ENCODE measurements around the gene SLC7A7. TPM values are rescaled to one million over a fixed set of nuclear protein-coding genes. Genes with fewer than 3 reads are reported as not detected.
A peak's percentile ranks its signal among the peaks of the same experiment; 100 is the strongest.

SLC7A7 gene
- total and polyA plus RNA-seq, 2 experiments from 2014 or later: 3.6 to 4.1 TPM

DNA sequence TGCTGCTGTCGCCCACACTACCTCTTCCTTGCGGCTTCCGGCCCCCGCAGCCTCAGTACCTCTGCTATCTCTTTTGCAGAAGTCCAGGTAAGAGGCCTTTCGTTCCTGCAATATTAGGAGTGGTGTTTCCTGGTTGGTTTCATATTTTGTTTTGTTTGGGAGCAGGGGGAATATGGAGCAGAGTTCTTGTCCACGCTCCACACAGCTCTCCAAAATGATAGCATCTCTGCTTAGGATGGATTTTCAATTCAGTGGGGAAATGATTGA is 48.0 kb downstream of the SLC7A7 start (continued):
- TF ChIP-seq CREB1 (CRISPR knock-in tag; IDR thresholded peaks at IDR 0.05; ENCODE audit: low read depth): no peak

- H3K4me3 Mint-ChIP-seq: peak within 1 kb of the TSS; percentile 88
- no peaks in the 10 kb centered on the region for H4K20me1 ChIP-seq (replicated peaks; ENCODE audit: insufficient read depth)
- H3K36me3 ChIP-seq (ENCODE audit: insufficient read depth): peaks cover 31% of the 10 kb centered on the region
- H3K27me3 Mint-ChIP-seq (ENCODE audit: insufficient read depth, low read depth, poor library complexity): peaks cover 15% of the 10 kb centered on the region
- no peaks in the 10 kb centered on the region for H3K9me2 ChIP-seq (ENCODE audit: insufficient read depth)
- peak within 1 kb of the TSS; percentile 91 for H3K27ac ChIP-seq (ENCODE audit: low read depth)
- TF ChIP-seq, protein P1, sequence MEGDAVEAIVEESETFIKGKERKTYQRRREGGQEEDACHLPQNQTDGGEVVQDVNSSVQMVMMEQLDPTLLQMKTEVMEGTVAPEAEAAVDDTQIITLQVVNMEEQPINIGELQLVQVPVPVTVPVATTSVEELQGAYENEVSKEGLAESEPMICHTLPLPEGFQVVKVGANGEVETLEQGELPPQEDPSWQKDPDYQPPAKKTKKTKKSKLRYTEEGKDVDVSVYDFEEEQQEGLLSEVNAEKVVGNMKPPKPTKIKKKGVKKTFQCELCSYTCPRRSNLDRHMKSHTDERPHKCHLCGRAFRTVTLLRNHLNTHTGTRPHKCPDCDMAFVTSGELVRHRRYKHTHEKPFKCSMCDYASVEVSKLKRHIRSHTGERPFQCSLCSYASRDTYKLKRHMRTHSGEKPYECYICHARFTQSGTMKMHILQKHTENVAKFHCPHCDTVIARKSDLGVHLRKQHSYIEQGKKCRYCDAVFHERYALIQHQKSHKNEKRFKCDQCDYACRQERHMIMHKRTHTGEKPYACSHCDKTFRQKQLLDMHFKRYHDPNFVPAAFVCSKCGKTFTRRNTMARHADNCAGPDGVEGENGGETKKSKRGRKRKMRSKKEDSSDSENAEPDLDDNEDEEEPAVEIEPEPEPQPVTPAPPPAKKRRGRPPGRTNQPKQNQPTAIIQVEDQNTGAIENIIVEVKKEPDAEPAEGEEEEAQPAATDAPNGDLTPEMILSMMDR (conservative IDR thresholded peaks at IDR 0.05; ENCODE audit: low read depth in 2 of 2): no peak
- TF ChIP-seq ETS1 (IDR thresholded peaks at IDR 0.05): peak; percentile 77
- peak; percentile 64; the same call in 1 of the 2 replicates for TF ChIP-seq POLR2AphosphoS5 (IDR thresholded peaks at IDR 0.05; ENCODE audit: low read depth)
- H3K27me3 ChIP-seq (ENCODE audit: insufficient read depth): no peaks in the 10 kb centered on the region
- no peaks in the 10 kb centered on the region for H3F3A ChIP-seq (replicated peaks; ENCODE audit: low read depth)
- peak within 1 kb of the TSS; percentile 97 for H3K27ac Mint-ChIP-seq
- peak within 1 kb of the TSS; percentile 79 for H3K4me2 ChIP-seq
- peak within 1 kb of the TSS; percentile 69 for H3K4me3 ChIP-seq
- peaks cover 11% of the 10 kb centered on the region for H3K4me1 ChIP-seq (ENCODE audit: insufficient read depth)
- H3K4me1 Mint-ChIP-seq: peaks cover 16% of the 10 kb centered on the region
- ATAC-seq (peak; percentile 91), DNase-seq (ENCODE audit: low spot score) (peak; percentile 98)
- H3K79me2 ChIP-seq (replicated peaks; ENCODE audit: insufficient read depth): peaks cover 25% of the 10 kb centered on the region
- peaks cover 40% of the 10 kb centered on the region for H3K36me3 Mint-ChIP-seq (ENCODE audit: low read depth)
- peak within 1 kb of the TSS; percentile 33 for H2AFZ ChIP-seq
- H3K9me3 Mint-ChIP-seq: no peaks in the 10 kb centered on the region
Measured at GRCh38 chr14:22766457-22767322, 48.5 kb downstream of the SLC7A7 start, which contains the start of gene OXA1L. OXA1L (plus strand) TSS chr14:22766688; CDS start chr14:22766702, 14 bp downstream.

DNA sequence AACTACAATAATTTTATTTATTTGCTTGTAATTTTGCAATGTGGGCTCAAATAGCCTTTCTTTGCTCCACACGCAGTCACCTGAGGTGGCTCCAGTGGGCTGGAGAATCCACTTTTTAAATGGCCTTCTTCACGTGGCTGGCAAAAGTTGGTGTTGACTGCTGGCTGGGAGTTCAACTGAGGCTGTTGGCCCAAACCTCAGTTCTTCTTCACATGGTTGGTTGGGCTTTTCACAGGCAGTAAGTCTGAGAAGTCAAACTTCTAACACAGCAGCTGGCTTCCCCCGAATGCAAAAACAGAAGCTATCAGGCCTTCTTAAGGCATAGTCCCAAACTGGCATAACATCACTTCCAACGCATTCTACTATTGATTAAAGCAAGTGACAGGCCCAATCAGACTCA is 50.9 kb downstream of the SLC7A7 start:
- no peaks in the 10 kb centered on the region for H3K9me3 Mint-ChIP-seq
- peaks cover 16% of the 10 kb centered on the region for H3K4me1 Mint-ChIP-seq
- peaks cover 14% of the 10 kb centered on the region for H3K27me3 Mint-ChIP-seq (ENCODE audit: insufficient read depth, low read depth, poor library complexity)
- Histone ChIP-seq H4K20me1 (replicated peaks; ENCODE audit: insufficient read depth) (no peaks in the 10 kb centered on the region), H3K9me2 (ENCODE audit: insufficient read depth) (no peaks in the 10 kb centered on the region), H2AFZ (no peak overlapping the region), H3K27me3 (ENCODE audit: insufficient read depth) (no peaks in the 10 kb centered on the region), H3K36me3 (ENCODE audit: insufficient read depth) (peaks cover 8% of the 10 kb centered on the region; the same call in 1 of the 2 replicates), H3K79me2 (replicated peaks; ENCODE audit: insufficient read depth) (peaks cover 25% of the 10 kb centered on the region), H3K4me1 (ENCODE audit: insufficient read depth) (peaks cover 11% of the 10 kb centered on the region), H3K4me2 (no peak overlapping the region), H3F3A (replicated peaks; ENCODE audit: low read depth) (no peaks in the 10 kb centered on the region), H3K27ac (ENCODE audit: low read depth) (no peak overlapping the region), H3K4me3 (no peak overlapping the region)
- DNase-seq (ENCODE audit: low spot score): no peak
- no peak for ATAC-seq
- H3K36me3 Mint-ChIP-seq (ENCODE audit: low read depth): peaks cover 17% of the 10 kb centered on the region
- H3K4me3 Mint-ChIP-seq: no peak overlapping the region
- no peak overlapping the region for H3K27ac Mint-ChIP-seq
- no peak for TF ChIP-seq POLR2AphosphoS5 (IDR thresholded peaks at IDR 0.05; ENCODE audit: low read depth)
- TF ChIP-seq, protein P1 (conservative IDR thresholded peaks at IDR 0.05; ENCODE audit: low read depth in 2 of 2): no peak
- no peak for TF ChIP-seq EZH2 (IDR thresholded peaks at IDR 0.05; ENCODE audit: low read depth, unreplicated experiment)
- no peak for TF ChIP-seq ZNF114 (CRISPR knock-in tag; IDR thresholded peaks at IDR 0.05)
- TF ChIP-seq JUNB (IDR thresholded peaks at IDR 0.05; ENCODE audit: unreplicated experiment): no peak
- no peak for TF ChIP-seq ZNF331 (CRISPR knock-in tag; IDR thresholded peaks at IDR 0.05; ENCODE audit: low read depth)
